ENCODE measurements around the gene SPEN. TPM values are rescaled to one million over a fixed set of nuclear protein-coding genes. Genes with fewer than 3 reads are reported as not detected.

Gene SPEN
- total and polyA plus RNA-seq, 11 donors, result 11.0 to 41.5 (median 21.8) TPM

GRCh38 chr1:15833069-15833679, 14.3 kb upstream of the SPEN start:
- WGBS, 4 donors, result 52 to 72% (median 60%) methylated on average over 24 of the region's 24 CpGs
- H3K36me3 ChIP-seq, result no peaks in the 10 kb centered on the region
- no peaks in the 10 kb centered on the region for H3K9me3 ChIP-seq
- ATAC-seq (no peak), DNase-seq (peak; percentile 50 to 74 (median 68))
- no peaks in the 10 kb centered on the region for H3K27me3 ChIP-seq
- H3K4me3 ChIP-seq, result peak overlapping the region in 11 of 12 donors; percentile 59 to 96 (median 76)
- H3K4me1 ChIP-seq, result peaks cover 0 to 61% (median 13%) of the 10 kb centered on the region in 12 donors
- no peak for TF ChIP-seq POLR2A (IDR thresholded peaks at IDR 0.05)
- TF ChIP-seq, protein P1, sequence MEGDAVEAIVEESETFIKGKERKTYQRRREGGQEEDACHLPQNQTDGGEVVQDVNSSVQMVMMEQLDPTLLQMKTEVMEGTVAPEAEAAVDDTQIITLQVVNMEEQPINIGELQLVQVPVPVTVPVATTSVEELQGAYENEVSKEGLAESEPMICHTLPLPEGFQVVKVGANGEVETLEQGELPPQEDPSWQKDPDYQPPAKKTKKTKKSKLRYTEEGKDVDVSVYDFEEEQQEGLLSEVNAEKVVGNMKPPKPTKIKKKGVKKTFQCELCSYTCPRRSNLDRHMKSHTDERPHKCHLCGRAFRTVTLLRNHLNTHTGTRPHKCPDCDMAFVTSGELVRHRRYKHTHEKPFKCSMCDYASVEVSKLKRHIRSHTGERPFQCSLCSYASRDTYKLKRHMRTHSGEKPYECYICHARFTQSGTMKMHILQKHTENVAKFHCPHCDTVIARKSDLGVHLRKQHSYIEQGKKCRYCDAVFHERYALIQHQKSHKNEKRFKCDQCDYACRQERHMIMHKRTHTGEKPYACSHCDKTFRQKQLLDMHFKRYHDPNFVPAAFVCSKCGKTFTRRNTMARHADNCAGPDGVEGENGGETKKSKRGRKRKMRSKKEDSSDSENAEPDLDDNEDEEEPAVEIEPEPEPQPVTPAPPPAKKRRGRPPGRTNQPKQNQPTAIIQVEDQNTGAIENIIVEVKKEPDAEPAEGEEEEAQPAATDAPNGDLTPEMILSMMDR (IDR thresholded peaks at IDR 0.05), result no peak
- peak overlapping the region in 11 of 12 donors; percentile 97 to 100 (median 100) for H3K27ac ChIP-seq
- intact Hi-C loops (cut with DNase I), result loop anchor here in 2 of 10 donors (10.0 kb wide), 2 partner anchors 52 to 142 kb away; partner anchors contain the start of gene ZBTB17 (in 1 of the 2)

DNA sequence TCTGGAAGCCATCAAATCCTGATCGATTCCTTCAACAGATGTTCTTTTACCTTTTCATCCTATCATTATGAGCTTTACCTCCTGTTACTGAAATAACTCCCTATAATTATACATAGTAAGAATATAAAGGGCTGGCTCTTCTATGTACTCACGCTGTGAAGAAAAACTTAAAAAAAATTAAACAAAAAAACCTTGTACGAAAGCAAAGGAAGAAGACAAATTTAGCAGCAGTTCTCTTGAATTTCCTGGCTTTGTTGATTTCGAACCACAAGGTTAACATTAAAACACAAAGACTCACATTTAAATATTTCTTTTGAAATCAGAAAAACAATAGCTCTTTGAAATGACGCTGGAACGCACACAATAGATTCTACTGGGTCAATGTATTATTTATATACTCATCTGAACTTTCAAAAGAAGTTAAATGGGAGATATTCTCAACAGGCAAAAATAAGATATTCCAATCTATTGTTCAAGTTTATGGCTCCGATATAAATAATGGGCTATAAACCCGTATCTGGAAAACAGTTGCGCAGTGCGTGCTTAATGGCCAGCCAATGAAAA, 13.6 kb upstream of the SPEN start:
- Histone ChIP-seq H3K4me1 (peaks cover 0 to 61% (median 13%) of the 10 kb centered on the region in 12 donors), H3K4me3 (peak overlapping the region; percentile 59 to 96 (median 74)), H3K36me3 (no peaks in the 10 kb centered on the region), H3K27me3 (no peaks in the 10 kb centered on the region), H3K27ac (peak overlapping the region; percentile 97 to 100 (median 100)), H3K9me3 (no peaks in the 10 kb centered on the region)
- ATAC-seq (no peak), DNase-seq (no peak)
- 0 to 2% (median 1%) methylated on average over 10 of the region's 10 CpGs for WGBS, 4 donors
- TF ChIP-seq, protein P1 (IDR thresholded peaks at IDR 0.05), result no peak
- TF ChIP-seq POLR2A (IDR thresholded peaks at IDR 0.05), result no peak
- intact Hi-C loops (cut with DNase I), result loop anchor here in 3 of 10 donors (2.0 to 10.0 kb wide), 3 partner anchors 51 to 141 kb away; partner anchors contain the start of gene ZBTB17 (in 1 of the 3)

- TF ChIP-seq, protein P1 (IDR thresholded peaks at IDR 0.05), result no peak
- peak in 1 of 2 donors; percentile 70 for TF ChIP-seq POLR2A (IDR thresholded peaks at IDR 0.05)
- no peaks in the 10 kb centered on the region for H3K27me3 ChIP-seq
- peak overlapping the region; percentile 59 to 96 (median 74) for H3K4me3 ChIP-seq
- no peaks in the 10 kb centered on the region for H3K9me3 ChIP-seq
- H3K36me3 ChIP-seq, result no peaks in the 10 kb centered on the region
- DNase-seq (peak; percentile 90 to 94 (median 93)), ATAC-seq (peak; percentile 43 to 85 (median 77))
- peak overlapping the region; percentile 97 to 100 (median 100) for H3K27ac ChIP-seq
- WGBS, 4 donors, result 0 to 1% (median 0%) methylated on average over 47 to 77 of the region's 77 CpGs
- intact Hi-C loops (cut with DNase I), result loop anchor here in 3 of 10 donors (1.0 to 10.0 kb wide), 4 partner anchors 13 to 140 kb away; partner anchors contain the start of genes SPEN (in 2 of the 3) and ZBTB17 (in 1 of the 3)
- H3K4me1 ChIP-seq, result peaks cover 0 to 55% (median 13%) of the 10 kb centered on the region in 12 donors
These were observed 12.9 kb upstream of the SPEN start for GRCh38 chr1:15834406-15835204.
